Fibroblast of the aortic adventitia (primary cell): ENCODE results near the gene PRSS16. TPM values are rescaled to one million over a fixed set of nuclear protein-coding genes. Genes with fewer than 3 reads are reported as not detected.

ENCODE experiments used
- DNase-seq: peaks from one replicate; pipeline ENCODE4 v3.0.0-alpha.2; 2010; ENCODE audit warnings: low read depth
- H3K4me3 ChIP-seq: 2 replicates; pipeline ENCODE4 v1.5.1; 2011; ENCODE audit warnings: low read depth, mild to moderate bottlenecking, control low read depth, low read length, moderate library complexity
- total RNA-seq: library from RNA; depleted of rRNA; stranded (reverse); fragments of >200 nt; gene quantifications from 2 replicates; pipeline ENCODE4 v1.2.3, GENCODE V29; 2012; ENCODE audit warnings: low replicate concordance
- TF ChIP-seq, protein P1 (sequence below): IDR thresholded peaks from 2 replicates; pipeline ENCODE4 v1.5.1; 2011; ENCODE audit warnings: mild to moderate bottlenecking, low read length, control low read depth, inconsistent platforms; ENCODE audit not compliant: insufficient read depth

The PRSS16 gene
- total RNA-seq, 1 donor, result not detected

DNA sequence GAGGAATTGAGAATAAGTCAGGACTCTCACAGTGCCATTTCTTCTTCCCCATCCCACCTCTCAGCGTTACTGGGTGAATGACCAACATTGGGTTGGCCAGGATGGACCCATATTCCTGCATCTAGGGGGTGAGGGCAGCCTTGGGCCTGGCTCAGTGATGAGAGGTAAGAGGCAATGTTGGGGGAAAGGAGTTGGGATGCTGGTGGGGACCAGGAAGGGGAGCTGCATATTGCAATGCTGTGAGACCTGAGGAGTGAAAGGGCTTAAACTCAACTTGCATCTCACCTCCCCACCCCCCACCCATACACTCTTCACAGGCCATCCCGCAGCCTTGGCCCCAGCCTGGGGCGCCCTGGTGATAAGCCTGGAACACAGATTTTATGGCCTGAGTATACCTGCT, 1.3 kb downstream of the PRSS16 start:
- no peak for DNase-seq
- TF ChIP-seq, protein P1, sequence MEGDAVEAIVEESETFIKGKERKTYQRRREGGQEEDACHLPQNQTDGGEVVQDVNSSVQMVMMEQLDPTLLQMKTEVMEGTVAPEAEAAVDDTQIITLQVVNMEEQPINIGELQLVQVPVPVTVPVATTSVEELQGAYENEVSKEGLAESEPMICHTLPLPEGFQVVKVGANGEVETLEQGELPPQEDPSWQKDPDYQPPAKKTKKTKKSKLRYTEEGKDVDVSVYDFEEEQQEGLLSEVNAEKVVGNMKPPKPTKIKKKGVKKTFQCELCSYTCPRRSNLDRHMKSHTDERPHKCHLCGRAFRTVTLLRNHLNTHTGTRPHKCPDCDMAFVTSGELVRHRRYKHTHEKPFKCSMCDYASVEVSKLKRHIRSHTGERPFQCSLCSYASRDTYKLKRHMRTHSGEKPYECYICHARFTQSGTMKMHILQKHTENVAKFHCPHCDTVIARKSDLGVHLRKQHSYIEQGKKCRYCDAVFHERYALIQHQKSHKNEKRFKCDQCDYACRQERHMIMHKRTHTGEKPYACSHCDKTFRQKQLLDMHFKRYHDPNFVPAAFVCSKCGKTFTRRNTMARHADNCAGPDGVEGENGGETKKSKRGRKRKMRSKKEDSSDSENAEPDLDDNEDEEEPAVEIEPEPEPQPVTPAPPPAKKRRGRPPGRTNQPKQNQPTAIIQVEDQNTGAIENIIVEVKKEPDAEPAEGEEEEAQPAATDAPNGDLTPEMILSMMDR, result no peak
- no peak overlapping the region for H3K4me3 ChIP-seq

DNA sequence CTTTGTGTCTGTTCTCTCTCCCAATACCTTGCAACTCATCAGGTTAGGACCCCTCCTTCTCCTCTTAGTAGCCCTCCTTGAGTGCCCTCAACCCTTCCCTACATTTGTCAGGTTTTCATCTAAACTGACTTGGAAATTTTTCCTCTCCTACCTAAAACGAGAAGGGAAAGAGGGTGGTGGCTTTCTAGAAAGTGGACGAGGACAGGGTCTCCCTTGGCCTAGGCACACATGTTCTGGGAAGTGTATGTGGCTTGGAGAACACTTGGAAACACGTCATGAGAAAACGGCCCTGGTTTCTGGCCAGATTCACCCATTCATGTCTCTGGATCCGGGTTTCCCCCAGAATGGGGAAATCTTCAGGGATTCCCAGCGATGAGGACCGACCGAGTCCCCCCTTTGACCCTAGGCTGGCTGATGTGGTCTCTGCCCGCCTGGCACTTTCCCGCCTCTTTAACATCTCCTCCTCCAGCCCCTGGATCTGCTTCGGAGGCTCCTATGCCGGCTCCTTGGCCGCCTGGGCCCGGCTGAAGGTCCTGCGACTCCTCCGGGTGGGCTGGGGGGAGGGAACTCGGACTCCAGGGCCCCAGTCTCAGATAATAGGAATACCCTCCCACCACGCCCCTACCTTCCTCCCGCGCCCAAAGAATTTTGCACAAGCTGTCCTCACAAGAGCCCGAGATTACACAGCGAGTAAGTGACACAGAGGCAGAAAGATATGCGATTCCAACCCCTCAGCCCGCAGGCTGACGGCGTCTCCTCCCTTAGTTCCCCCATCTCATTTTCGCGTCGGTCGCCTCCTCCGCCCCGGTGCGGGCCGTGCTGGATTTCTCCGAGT, 3.0 kb downstream of the PRSS16 start:
- TF ChIP-seq, protein P1, result no peak
- no peak for DNase-seq
- peak overlapping the region; percentile 53 for H3K4me3 ChIP-seq

DNA sequence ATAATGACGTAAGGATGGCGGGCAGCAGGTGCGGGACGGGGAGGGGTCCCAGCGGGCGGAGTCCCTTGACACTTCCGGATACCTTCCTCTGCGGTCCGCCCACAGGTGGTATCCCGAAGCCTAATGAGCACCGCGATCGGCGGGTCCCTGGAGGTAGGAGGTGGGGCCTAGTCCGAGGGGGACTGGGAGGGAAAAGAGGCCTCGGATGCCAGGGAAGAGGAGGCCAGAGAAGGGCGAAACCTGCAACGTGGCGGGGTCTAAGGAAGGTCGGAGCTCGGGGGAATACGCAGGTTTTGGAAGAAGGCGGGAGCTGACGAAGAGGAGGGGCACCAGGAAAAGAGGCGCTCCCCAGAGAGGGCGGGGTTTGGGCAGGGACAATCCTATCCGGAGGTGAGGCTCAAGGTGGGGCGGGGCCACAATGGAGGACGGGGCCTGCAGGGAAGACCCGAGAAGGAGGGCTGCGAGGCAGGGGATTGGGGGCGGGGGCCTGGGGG, 3.7 kb downstream of the PRSS16 start:
- H3K4me3 ChIP-seq, result peak overlapping the region; percentile 53
- TF ChIP-seq, protein P1, result no peak
- DNase-seq, result no peak

DNA sequence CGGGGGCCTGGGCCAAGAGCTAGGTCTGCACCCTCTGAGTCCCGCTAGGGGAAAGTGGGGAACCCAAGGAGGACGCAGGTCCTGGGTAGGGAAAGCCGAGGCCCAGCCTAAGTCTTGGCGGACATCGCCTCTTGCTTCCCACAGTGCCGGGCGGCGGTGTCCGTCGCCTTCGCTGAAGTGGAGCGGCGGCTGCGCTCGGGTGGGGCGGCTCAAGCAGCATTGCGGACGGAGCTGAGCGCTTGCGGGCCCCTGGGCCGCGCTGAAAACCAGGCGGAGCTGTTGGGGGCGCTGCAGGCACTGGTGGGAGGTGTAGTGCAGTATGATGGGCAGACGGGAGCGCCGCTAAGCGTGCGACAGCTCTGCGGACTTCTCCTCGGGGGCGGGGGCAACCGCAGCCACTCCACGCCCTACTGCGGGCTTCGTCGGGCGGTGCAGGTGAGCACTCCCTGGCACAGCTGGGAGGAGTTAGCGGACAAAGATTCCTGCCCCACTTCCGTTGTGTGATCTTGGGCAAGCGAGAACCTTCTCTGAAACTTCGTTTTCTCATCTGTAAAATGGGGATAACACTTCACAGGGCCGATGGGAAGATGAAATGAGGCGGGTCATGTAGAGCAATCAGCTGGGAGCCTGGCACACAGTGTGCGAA, 4.2 kb downstream of the PRSS16 start:
- H3K4me3 ChIP-seq, result peak overlapping the region; percentile 53
- peak; percentile 20 for DNase-seq
- TF ChIP-seq, protein P1, result peak; percentile 3

DNA sequence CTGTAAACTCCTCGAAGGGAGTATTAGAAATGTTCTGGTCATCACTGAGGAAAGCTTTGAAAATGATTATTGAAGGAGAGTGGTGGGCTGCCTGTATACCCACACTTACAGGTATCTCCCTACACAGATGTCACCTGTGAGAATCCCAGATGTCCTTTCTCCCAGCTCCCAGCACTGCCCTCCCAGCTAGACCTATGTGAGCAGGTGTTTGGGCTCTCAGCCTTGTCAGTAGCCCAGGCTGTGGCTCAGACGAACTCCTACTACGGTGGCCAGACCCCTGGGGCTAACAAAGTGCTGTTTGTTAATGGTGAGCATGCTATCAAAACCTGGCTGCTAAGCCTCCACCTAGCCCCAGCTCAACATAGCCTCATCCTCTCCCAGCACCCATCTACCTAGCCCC, 7.1 kb downstream of the PRSS16 start:
- no peak for DNase-seq
- H3K4me3 ChIP-seq, result no peak overlapping the region
- TF ChIP-seq, protein P1, result no peak

DNA sequence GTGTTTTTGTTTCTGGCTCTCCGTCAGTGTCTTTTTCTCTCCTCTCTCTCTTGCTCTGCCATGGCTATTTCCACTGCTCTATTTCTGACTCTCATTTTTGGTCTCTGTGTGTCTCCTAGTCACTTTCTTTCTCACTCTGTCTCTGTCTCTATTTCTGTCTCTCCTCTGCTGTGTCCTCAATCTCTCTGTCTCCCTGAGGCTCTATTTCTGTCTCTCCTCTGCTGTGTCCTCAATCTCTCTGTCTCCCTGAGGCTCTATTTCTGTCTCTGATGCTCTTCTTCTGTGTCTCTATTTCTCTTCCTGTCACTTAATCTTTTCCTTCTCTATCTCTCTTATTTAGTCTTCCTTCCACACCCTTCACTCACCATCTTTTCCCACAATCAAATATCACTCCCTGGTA, 8.4 kb downstream of the PRSS16 start:
- H3K4me3 ChIP-seq, result no peak overlapping the region
- TF ChIP-seq, protein P1, result no peak
- no peak for DNase-seq
